Activated CD4-positive, alpha-beta T cell treated with anti-CD3 and anti-CD28 coated beads for 36 hours (primary cell): ENCODE results near the gene TECR. TPM values are rescaled to one million over a fixed set of nuclear protein-coding genes. Genes with fewer than 3 reads are reported as not detected.

Source experiments
- microRNA-seq: library from miRNA; unstranded; fragments of <30 nt; microRNA quantifications from one replicate; pipeline ENCODE4 v1.2.0, GENCODE V29; 2021; ENCODE audit warnings: borderline replicate concordance
- total RNA-seq, 2 experiments: library from RNA; stranded (reverse); gene quantifications; one replicate each; pipeline ENCODE4 v1.2.3, GENCODE V29; 2021

Gene TECR
- total RNA-seq, 2 experiments from 2014 or later, result 106 to 145 TPM

Small RNA genes lying within 50 kb of the gene (microRNA-seq; reads per million reads assigned to microRNA genes)
- gene MIR639, result 1.4 reads per million

Other genes starting within 250 kb of the TECR start
- 100 to 1,000 TPM; 207 to 232 TPM for gene ADGRE5, start 148.2 kb upstream of the TECR start, total RNA-seq
- 100 to 1,000 TPM; 168 to 185 TPM for gene DDX39A, start 110.3 kb upstream of the TECR start, total RNA-seq
- 100 to 1,000 TPM; 173 to 176 TPM for gene PKN1, start 96.3 kb upstream of the TECR start, total RNA-seq
- under 1 TPM; 0.16 to 0.25 TPM for gene PTGER1, start 54.2 kb upstream of the TECR start, total RNA-seq
- gene GIPC1, start 33.5 kb upstream of the TECR start, total RNA-seq, result 10 to 100 TPM; 19.3 to 25.7 TPM
- gene DNAJB1, start 11.2 kb upstream of the TECR start, total RNA-seq, result 10 to 100 TPM; 69.3 to 72.6 TPM
- gene NDUFB7, start 42.5 kb downstream of the TECR start, total RNA-seq, result 100 to 1,000 TPM; 112 to 121 TPM
- 1 to 10 TPM; 2.4 to 2.5 TPM for gene CLEC17A, start 53.5 kb downstream of the TECR start, total RNA-seq
- gene ADGRE3, start 145.2 kb downstream of the TECR start, total RNA-seq, result under 1 TPM; 0.11 to 0.30 TPM
- 10 to 100 TPM; 11.7 to 12.7 TPM for gene ZNF333, start 160.5 kb downstream of the TECR start, total RNA-seq
- under 1 TPM; 0.75 to 0.95 TPM for gene ADGRE2, start 249.0 kb downstream of the TECR start, total RNA-seq